GM12864 (cell line): ENCODE measurements around the gene DPH5.

Experiments used
- DNase-seq: peaks from one replicate; pipeline ENCODE4 v3.0.0-alpha.2; 2011; ENCODE audit warnings: low read depth
- H3K4me3 ChIP-seq: 2 replicates; pipeline ENCODE4 v1.5.1; 2011; ENCODE audit warnings: mild to moderate bottlenecking, low read depth, low read length, control low read depth
- CTCF ChIP-seq: IDR thresholded peaks from 2 replicates; pipeline ENCODE4 v1.5.1; 2011; ENCODE audit warnings: low read depth, mild to moderate bottlenecking, moderate library complexity, low read length, control low read depth, inconsistent platforms; ENCODE audit errors: missing control alignments

DPH5 gene

GRCh38 chr1:100943533-100943932 is 82.1 kb downstream of the DPH5 start:
- no peak for DNase-seq
- no peak overlapping the region for H3K4me3 ChIP-seq
- no peak for TF ChIP-seq CTCF

GRCh38 chr1:100942304-100943046 is 83.1 kb downstream of the DPH5 start:
- no peak for TF ChIP-seq CTCF
- no peak for DNase-seq
- no peak overlapping the region for H3K4me3 ChIP-seq

GRCh38 chr1:100941580-100942216 is 83.9 kb downstream of the DPH5 start:
- TF ChIP-seq CTCF, result no peak
- no peak overlapping the region for H3K4me3 ChIP-seq
- DNase-seq, result no peak

GRCh38 chr1:100941098-100941527 is 84.5 kb downstream of the DPH5 start:
- no peak for DNase-seq
- H3K4me3 ChIP-seq, result no peak overlapping the region
- TF ChIP-seq CTCF, result no peak
